ENCODE data around the gene KMO. TPM values are rescaled to one million over a fixed set of nuclear protein-coding genes. Genes with fewer than 3 reads are reported as not detected.

KMO gene
- total RNA-seq, 1 donor from 2014 or later, result not detected

DNA sequence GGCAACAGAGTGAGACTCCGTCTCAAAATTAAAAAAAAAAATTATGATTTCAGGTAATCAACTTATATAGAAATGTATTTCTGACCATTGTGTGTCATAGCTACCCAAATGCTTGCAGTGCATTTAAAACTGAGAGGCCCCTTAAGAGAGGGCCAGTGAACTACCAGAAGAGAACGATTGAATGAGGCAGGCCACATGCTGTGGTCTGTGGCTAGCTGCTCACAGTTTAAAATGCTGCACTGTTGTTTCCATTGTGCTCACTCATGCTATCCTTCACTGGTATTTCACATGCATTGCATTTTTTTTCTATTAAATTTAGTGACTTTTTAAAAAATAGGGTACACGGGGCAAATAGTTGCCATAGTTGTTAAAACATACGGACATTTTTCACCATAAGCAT, 82.0 kb downstream of the KMO start:
- no peaks in the 10 kb centered on the region for H3K27me3 Mint-ChIP-seq
- H3K4me1 Mint-ChIP-seq (ENCODE audit: low read depth), result peaks cover 7% of the 10 kb centered on the region
- H3K4me3 Mint-ChIP-seq (ENCODE audit: low read depth), result no peak overlapping the region
- H3K36me3 Mint-ChIP-seq (ENCODE audit: insufficient read depth), result no peaks in the 10 kb centered on the region
- TF ChIP-seq, protein P1, sequence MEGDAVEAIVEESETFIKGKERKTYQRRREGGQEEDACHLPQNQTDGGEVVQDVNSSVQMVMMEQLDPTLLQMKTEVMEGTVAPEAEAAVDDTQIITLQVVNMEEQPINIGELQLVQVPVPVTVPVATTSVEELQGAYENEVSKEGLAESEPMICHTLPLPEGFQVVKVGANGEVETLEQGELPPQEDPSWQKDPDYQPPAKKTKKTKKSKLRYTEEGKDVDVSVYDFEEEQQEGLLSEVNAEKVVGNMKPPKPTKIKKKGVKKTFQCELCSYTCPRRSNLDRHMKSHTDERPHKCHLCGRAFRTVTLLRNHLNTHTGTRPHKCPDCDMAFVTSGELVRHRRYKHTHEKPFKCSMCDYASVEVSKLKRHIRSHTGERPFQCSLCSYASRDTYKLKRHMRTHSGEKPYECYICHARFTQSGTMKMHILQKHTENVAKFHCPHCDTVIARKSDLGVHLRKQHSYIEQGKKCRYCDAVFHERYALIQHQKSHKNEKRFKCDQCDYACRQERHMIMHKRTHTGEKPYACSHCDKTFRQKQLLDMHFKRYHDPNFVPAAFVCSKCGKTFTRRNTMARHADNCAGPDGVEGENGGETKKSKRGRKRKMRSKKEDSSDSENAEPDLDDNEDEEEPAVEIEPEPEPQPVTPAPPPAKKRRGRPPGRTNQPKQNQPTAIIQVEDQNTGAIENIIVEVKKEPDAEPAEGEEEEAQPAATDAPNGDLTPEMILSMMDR (IDR thresholded peaks at IDR 0.05; ENCODE audit: unreplicated experiment), result no peak
- H3K9me3 Mint-ChIP-seq (ENCODE audit: low read depth), result no peaks in the 10 kb centered on the region
- no peak for DNase-seq (ENCODE audit: low spot score, unreplicated experiment)
- no peak overlapping the region for H3K27ac Mint-ChIP-seq

DNA sequence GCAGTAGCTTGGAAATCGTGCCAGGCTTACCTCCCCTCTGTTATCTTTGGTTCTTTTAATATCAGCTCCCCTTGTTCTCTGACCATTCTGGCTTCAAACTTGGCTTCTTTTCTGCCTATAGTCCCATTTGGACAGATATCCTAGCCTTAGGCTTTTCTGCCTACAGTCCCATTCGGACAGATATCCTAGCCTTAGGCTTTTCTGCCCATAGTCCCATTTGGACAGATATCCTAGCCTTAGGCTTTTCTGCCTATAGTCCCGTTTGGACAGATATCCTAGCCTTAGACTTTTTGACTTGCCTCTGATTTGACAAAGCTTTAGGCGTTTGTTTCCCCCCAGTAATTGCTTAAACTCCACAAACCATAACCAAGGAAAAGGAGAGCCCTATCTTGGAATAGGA, 82.4 kb downstream of the KMO start:
- no peaks in the 10 kb centered on the region for H3K27me3 Mint-ChIP-seq
- H3K36me3 Mint-ChIP-seq (ENCODE audit: insufficient read depth), result no peaks in the 10 kb centered on the region
- H3K4me1 Mint-ChIP-seq (ENCODE audit: low read depth), result peaks cover 5% of the 10 kb centered on the region
- TF ChIP-seq, protein P1 (IDR thresholded peaks at IDR 0.05; ENCODE audit: unreplicated experiment), result no peak
- no peak overlapping the region for H3K4me3 Mint-ChIP-seq (ENCODE audit: low read depth)
- no peak overlapping the region for H3K27ac Mint-ChIP-seq
- DNase-seq (ENCODE audit: low spot score, unreplicated experiment), result no peak
- no peaks in the 10 kb centered on the region for H3K9me3 Mint-ChIP-seq (ENCODE audit: low read depth)

DNA sequence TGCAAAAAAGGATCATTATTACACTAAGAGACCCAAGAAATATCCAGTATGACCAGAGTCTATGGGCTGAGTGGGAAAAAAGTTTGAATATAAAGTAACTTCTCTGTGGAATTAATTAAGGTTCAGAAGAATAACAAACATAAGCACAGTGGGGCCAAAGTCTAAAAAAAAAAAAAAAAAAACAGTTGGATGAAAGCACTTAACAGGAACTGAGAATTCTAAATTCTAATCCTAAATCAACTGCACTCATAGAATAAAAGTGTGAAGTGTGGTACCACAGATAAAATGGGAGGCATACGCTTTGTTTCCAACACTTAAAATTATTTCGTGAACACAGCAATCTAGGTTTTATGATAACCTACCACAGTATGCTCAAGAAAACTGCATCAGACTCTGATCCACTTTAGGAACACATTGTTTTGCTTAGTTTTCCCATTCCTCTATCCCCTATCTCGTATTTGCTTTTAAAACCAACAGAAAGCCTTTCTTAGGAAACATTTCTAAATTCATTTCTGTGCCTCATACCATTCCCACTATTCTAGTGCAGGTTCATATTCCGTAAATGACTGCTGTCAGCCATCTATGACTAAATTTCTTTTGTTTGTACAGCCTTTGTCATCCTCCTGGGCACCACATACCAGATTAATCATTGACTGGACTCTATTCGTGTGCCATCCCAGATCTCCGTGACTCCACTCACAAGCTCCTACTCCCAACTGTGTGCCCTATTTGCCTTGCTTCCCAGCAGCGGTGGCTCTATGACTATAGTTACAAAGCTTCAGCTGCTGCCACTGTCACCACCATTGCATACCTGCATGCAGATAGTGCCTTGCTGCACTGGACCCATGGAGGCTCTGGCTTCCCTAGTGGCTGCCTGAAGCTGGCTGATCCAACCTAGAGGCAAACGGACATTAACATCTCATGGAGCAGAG, 83.1 kb downstream of the KMO start:
- DNase-seq (ENCODE audit: low spot score, unreplicated experiment), result no peak
- Mint-ChIP-seq H3K4me1 (ENCODE audit: low read depth) (peaks cover 4% of the 10 kb centered on the region), H3K27me3 (no peaks in the 10 kb centered on the region), H3K36me3 (ENCODE audit: insufficient read depth) (no peaks in the 10 kb centered on the region), H3K27ac (no peak overlapping the region), H3K9me3 (ENCODE audit: low read depth) (no peaks in the 10 kb centered on the region), H3K4me3 (ENCODE audit: low read depth) (no peak overlapping the region)
- TF ChIP-seq, protein P1 (IDR thresholded peaks at IDR 0.05; ENCODE audit: unreplicated experiment), result no peak

DNA sequence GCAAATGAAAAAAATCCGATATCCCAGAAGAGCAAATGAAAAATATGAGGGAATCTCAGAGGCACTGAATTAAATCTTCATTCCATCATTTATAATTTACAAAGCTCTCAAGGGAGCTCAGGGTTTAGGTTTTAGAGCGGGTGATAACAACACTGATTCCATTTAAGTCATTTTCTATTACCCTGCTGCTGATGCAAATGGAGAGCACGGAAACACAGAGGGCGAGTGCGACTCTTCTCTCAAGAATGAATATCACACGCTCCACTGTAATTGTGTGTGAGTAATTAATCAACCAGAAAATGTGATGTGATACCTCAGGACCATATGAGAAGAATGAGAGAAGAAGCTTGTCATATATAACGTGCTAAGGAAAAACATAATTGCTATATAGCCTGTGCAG, 85.2 kb downstream of the KMO start:
- peaks cover 4% of the 10 kb centered on the region for H3K4me1 Mint-ChIP-seq (ENCODE audit: low read depth)
- H3K4me3 Mint-ChIP-seq (ENCODE audit: low read depth), result no peak overlapping the region
- TF ChIP-seq, protein P1 (IDR thresholded peaks at IDR 0.05; ENCODE audit: unreplicated experiment), result no peak
- no peaks in the 10 kb centered on the region for H3K9me3 Mint-ChIP-seq (ENCODE audit: low read depth)
- H3K27ac Mint-ChIP-seq, result no peak overlapping the region
- no peak for DNase-seq (ENCODE audit: low spot score, unreplicated experiment)
- H3K27me3 Mint-ChIP-seq, result no peaks in the 10 kb centered on the region
- peaks cover 5% of the 10 kb centered on the region for H3K36me3 Mint-ChIP-seq (ENCODE audit: insufficient read depth)

DNA sequence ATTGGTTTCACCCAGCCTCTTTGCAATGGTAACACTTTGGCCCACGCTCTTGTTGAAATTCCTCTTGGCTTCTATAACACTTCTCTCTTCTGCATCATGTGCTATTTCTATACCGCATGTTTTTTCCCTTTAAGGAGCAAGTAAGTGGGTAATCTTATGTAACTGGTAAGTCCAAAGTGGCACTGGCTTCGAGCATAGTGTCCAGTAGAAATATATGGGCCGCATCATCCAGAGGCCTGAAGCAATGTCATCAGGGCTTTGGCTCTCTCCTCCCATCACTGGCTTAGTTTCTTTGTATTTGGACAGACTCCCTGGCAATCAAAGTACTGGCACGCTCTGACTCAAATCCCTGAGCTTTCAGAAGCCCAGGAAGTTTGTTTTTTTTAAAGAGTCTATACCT, 90.5 kb downstream of the KMO start:
- peaks cover 5% of the 10 kb centered on the region for H3K36me3 Mint-ChIP-seq (ENCODE audit: insufficient read depth)
- TF ChIP-seq, protein P1 (IDR thresholded peaks at IDR 0.05; ENCODE audit: unreplicated experiment), result no peak
- no peak for DNase-seq (ENCODE audit: low spot score, unreplicated experiment)
- no peak overlapping the region for H3K27ac Mint-ChIP-seq
- no peaks in the 10 kb centered on the region for H3K9me3 Mint-ChIP-seq (ENCODE audit: low read depth)
- peaks cover 2% of the 10 kb centered on the region for H3K4me1 Mint-ChIP-seq (ENCODE audit: low read depth)
- H3K4me3 Mint-ChIP-seq (ENCODE audit: low read depth), result no peak overlapping the region
- no peaks in the 10 kb centered on the region for H3K27me3 Mint-ChIP-seq
